Iris pigment epithelial cell (primary cell): ENCODE results near the gene OTOP2.
A peak's percentile ranks its signal among the peaks of the same experiment; 100 is the strongest.

Experiments used
- DNase-seq: peaks from one replicate; pipeline ENCODE4 v3.0.0-alpha.2; 2011; ENCODE audit warnings: low read depth

Gene OTOP2, protein sequence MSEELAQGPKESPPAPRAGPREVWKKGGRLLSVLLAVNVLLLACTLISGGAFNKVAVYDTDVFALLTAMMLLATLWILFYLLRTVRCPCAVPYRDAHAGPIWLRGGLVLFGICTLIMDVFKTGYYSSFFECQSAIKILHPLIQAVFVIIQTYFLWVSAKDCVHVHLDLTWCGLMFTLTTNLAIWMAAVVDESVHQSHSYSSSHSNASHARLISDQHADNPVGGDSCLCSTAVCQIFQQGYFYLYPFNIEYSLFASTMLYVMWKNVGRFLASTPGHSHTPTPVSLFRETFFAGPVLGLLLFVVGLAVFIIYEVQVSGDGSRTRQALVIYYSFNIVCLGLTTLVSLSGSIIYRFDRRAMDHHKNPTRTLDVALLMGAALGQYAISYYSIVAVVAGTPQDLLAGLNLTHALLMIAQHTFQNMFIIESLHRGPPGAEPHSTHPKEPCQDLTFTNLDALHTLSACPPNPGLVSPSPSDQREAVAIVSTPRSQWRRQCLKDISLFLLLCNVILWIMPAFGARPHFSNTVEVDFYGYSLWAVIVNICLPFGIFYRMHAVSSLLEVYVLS

GRCh38 chr17:74924250-74924948 lies at the start of gene OTOP2:
Gene OTOP2, plus strand, starts transcription at chr17:74924273. Its CDS starts 360 bp downstream, at chr17:74924633.
- DNase-seq, result no peak

DNA sequence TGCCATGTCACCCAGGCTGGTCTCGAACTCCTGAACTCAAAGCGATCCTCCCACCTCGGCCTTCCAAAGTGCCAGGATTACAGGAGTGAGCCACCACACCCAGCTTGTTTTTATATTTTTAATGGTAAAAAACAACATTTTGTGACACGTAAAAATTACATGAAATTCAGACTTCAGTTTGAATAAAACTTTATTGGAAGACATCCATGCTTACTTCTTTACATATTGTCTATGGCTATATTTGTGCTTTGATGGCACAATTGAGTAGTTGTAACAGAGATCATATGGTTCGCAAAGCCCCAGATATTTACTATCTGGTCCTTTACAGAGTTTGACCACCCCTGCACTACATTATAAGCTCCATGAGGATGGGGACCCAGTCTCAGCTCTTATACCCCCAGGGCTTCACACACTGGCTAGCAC lies 49.4 kb upstream of the OTOP2 start:
- DNase-seq, result no peak

GRCh38 chr17:74875155-74875976 lies 48.7 kb upstream of the OTOP2 start:
- no peak for DNase-seq

DNA sequence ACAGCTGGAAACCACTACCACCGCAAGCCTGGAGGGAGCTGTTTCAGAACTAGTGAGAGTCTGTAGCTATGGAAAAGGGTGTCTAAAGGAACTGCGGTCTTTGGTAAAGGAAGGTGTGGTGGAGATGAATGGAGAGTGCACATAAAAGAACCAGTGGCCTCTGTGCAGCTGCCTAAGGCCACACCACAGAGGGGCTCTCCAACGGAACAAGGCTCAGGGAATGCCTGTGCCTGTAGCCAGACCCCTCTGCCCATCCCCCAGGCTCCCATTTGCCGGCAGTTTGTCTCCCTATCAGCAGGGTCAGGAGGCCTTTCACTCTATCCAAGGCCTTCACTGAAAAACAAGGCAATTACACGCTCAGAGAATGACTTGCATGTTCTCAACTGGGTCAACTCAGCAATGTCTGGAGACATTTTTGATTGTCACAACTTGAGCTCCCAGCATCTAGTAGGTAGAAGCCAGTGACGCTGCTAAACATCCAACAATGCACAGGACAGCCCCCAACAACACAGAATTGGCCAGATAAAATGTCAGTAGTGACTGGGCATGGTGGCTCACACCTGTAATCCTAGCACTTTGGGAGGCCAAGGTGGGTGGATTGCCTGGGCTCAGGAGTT lies 48.0 kb upstream of the OTOP2 start:
- DNase-seq, result no peak

DNA sequence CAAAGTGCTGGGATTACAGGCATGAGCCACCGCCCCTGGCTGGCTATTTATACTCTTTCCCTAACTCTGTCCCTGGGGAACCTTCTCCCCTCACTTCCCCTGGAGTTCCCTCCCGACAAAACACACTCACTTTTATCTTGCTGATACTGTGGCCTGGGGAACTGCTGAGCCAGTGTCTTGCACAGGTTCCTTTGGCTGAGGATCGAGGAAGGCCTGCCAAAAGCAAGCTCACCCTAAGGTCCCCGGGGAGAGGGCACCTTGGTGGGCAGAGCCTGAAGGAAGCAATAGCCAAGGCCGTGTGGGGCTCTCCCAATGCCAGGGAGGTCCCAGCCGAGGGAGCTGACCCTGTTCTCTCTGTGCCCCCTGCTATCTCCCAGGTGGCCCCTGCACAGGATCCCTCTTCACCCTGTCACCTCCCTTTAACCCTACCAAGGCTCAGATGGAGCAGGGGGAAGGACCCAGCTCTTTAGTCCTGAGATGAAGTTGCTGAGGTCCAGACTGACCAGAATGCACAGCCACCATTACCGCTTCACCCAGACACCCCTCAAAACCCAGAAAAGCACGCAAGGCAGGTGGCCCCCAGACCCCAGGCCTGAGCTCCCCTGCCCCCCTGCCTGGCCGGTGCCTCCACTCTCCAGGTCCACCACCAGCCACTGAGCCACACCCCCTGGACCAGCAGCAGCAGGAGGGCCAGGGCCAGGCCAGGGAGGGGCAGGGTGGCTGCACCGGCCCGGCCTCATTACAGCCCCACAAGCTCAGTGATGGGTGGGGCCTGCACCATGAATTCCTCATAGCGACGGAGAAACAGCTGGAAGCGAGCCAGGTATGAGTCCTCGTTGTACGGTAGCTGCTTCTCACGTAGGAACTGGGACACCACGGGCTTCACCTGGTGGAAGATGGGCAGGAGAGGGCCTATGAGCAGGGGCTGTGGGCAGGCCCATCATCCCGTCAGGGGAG lies 46.2 kb upstream of the OTOP2 start:
- DNase-seq, result peak; percentile 12

DNA sequence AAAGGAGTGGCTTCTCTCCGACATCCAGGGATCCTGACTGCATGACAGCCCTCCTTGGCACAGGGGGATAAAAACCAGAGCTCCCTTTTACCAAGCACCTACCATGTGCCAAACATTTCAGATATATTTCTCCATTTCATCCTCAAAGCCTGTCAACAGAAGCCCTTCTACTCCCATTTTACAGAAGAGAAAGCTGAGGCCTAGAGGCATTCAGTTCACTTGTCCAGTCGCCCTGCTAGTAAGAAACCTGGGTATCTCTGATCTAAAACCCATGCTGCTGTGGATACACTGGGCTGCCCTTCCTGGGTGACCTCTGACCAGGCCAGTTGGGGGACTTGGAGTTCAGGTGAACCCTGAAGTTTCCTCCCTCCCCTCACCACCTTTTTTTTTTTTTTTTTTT lies 45.4 kb upstream of the OTOP2 start:
- no peak for DNase-seq

DNA sequence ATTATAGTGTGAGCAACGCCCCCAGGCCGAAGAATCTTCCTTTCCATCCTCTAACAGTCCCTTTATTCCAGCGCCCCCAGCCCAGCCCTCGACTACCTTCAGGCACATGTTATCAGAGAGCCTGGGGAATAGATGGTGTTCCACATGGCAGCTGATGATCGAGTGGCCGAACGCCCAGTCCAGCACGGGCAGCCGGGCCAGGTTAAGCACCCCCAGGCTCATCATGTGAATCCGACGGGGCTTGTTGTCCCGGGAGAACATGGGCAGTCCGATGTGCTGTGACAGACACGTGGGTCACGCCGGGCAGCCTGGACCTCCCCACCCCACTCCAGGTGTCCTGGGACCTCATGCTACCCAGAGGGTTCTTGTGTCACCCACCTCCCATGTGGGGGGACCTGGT lies 44.8 kb upstream of the OTOP2 start:
- no peak for DNase-seq

- DNase-seq, result no peak
Observed at GRCh38 chr17:74881073-74881472, 43.0 kb upstream of the OTOP2 start.

DNA sequence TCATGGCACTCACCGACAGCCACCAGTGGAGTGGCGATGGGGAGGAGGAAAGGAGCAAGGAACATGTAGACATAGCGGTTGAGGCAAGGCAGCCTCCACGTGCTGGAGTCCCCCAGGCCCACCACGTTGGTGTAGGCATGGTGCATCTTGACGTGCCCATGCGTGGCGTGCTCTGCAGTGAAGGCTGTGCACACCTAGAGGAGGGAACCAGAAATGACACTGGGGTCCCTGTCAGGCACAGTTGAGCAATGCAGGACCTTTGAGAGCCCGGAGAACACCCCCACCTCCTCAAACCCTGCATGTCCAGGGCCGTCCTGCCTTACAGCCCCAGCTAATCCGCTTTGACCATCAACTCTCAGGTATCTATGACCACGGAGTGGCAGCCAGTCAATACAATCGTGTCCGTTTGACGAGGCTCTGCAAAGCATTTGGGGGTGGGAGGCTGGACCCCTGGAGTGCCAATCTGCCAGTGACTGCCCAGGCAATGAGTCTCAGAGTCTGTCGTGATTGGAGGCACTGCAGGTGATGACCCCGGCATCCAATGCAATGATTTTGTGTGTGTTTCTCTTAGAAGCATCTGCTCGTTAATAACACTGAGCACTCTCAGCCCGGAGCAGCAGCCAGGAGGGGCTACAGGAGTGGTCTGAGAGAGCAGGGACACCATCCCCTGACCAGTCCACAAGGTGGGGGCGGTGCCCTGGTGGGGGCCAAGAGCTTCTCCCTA lies 41.4 kb upstream of the OTOP2 start:
- DNase-seq, result no peak

DNA sequence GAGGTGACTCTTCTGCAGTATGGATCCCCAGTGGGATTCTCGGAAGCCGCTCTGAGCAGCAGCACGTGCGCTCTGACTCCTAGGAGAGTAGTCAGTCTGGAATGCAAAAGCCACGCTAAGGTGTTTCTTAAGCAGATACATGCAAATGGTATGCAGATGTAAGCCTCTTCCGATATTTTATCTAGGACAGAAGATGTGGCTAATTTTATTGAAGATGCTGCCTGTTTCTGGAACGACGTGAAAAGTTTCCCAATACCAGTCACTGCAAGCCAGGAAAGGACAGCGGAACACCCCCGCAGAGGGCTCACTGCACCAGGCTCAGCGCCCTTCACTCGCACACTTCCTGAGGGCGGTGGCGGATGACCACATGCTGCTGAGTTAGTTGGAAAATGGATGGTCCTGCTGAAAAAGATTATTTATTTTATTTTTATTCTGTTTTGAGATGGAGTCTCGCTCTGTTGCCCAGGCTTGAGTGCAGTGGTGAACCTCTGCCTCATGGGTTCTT lies 40.8 kb upstream of the OTOP2 start:
- DNase-seq, result no peak

DNA sequence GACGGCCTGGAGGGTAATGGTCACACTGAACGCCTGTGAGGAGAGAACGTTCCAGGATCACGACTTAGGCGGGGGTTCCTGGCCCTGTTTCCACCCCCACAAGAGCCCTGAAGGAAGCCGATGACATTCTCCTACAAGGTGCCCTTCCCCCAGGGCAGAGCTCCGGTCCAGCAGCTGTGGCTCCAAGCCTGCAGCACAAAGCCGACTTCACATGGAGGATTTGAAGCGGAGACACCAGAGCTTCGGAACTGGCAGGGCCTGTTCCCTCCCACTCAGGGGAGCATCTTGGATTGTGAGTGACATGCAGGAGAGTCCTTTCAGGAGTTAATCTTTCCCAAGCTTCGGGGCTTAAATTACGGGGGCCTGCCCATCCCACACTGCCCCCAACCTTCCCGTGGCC lies 35.6 kb upstream of the OTOP2 start:
- DNase-seq, result no peak

DNA sequence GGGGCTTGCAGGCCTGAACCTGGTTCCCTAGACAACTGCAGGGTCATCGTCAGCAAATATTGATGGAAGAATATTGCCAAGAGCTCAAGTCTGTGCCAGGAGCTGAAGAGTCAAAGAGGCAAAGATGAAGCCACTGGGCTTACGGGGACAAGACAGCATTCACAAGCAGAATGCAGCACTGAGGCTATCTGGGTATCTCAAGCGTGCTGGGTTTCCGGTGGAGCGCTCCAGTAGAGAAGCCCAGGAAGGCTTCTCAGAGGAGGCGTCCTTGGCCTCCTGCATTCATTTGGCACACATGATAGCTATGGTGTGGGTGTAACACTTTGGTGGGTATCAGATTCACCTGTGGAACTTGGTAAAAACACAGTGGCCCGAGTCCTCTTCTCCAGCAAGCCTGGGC lies 33.5 kb upstream of the OTOP2 start:
- DNase-seq, result no peak

GRCh38 chr17:74892013-74892841 lies 31.8 kb upstream of the OTOP2 start:
- no peak for DNase-seq

DNA sequence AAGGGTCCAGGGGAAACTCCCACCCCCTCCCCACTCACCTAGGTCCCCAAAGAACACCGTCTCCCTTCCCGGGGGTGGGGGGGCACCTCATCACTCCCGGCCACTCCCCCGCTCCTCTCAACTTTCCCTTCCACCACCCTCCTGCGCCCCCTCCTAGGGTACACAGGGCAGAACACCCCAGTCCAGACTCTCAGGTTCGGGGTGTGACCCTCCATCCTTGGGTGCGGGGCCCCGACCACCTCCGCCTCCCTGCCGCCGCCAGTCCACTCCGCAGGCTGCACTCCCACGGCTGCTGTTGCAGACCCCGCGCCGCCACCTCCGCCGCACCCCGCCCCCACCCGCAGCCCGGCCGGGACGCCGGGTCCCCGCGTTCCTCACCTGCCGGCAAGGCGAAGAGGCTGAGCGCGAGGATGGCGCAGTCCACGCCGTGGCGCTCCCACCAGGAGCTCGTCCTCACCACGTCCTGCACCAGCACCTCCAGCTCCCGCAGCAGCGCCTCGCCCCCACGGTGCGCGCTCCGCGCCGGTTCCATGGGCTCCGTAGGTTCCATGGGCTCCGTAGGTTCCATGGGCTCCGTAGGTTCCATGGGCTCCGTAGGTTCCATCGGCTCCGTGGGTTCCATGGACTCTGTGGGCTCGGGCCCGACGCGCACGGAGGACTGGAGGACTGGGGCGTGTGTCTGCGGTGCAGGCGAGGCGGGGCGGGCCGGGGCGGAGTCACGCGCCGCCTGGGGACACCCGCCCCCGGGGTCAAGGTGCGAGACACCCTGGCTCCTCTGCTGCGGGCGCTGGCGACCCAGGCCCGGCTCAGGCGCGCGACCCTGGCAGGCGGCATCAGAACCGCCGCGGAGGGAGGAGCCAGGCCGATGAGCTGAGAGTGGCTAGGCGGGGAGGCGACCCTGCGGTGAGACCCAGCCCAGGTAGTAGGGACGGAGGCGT lies 30.8 kb upstream of the OTOP2 start, which contains the start of gene FADS6:
Gene FADS6, minus strand, starts transcription at position 660 of the 938 bp plus-strand sequence. Its CDS starts 38 bp downstream, at position 622.
- no peak for DNase-seq

DNA sequence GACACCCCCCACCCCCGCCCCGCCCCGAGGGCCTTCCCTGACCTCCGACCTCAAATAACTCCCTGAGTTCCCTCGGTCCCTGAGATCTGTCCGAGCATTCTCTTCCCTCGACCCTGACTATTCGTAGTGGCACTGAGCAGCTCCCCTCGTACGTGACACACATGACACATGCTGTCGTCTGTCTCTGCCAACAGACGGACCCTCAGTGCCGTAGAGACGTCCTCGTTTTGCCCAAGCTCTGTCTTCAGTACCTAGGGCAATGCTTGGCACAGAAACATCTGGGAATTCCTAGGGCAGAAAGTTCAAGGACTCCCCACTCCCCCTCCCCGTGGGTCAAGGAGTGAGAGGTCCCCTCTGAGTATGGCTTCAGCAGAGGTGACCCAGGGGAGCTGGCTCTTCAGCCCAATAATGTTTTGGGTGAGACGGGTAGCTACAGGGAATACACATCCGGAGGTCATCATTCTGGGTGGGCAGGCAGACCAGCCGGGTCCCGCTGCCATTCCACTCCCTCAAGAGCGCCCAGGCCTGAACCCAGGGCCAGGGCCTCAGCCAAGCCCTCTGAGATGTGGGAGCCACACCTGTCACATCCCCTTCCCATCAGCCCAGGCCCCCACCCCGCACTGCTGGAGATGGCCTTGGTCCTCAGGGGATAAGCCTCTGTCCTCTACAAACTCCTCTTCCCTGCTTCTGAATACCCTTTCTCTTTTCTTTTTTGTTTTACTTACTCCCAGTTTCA lies 30.0 kb upstream of the OTOP2 start:
- DNase-seq, result no peak

DNA sequence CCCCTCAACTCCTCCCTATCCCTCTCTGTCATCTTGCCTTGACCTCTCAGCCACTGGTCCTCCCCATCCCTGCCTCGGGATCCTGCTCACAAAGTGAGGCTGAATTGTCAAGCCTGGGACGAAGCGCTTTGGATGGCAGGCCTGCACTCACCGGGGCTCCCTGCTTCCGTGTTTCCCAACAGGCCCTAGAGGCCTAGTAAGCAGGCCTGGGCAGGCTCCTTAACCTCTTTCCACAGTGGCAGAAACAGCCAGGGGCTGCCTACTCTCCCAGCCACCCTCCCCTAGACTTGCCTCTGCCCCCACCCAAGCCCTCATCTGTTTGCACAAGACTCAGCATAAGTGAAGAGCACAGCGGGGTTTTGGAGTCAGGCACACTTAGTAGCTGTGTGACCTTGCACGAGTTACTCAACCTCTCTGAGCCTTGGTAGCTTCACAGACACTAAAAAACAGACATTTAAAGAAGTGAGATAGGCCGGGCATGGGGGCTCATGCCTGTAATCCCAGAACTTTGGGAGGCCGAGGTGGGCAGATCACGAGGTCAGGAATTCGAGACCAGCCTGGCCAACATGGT lies 25.6 kb upstream of the OTOP2 start:
- DNase-seq, result no peak

DNA sequence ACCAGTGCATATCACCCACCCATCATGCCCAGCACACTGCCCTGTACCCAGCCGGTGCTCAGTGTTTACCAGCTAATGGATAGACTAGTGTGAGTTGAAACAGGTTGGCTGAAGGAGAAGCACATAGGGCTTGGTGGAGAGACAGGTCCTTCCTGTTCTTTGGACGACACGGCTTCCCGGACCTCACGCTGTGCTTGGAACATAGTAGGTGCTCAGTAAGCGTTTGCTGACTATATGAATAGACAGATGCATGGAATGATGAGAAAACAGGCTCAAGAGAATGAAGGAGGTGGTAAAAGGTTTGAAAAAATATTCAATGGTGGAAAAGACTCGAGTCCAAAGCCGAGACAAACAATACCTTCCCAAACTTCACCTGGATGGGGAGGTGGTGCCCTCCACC lies 23.9 kb upstream of the OTOP2 start:
- no peak for DNase-seq
